ENCODE measurements around the gene SFMBT2. TPM values are rescaled to one million over a fixed set of nuclear protein-coding genes. Genes with fewer than 3 reads are reported as not detected.
"Not testable (repeated sequence)": the region's sequence is repeated elsewhere in the genome, so short reads cannot be mapped to it uniquely, and the experiment has no call there.

The SFMBT2 gene
- total and polyA plus RNA-seq, 4 donors = 15.3 to 23.8 (median 17.1) TPM

- Histone ChIP-seq H3K27me3 (ENCODE audit: control insufficient read depth, insufficient read depth, low read length) (no peaks in the 10 kb centered on the region), H3K4me1 (ENCODE audit: control insufficient read depth, insufficient read depth, low read length) (no peaks in the 10 kb centered on the region), H3K9me3 (ENCODE audit: control insufficient read depth, insufficient read depth, low read length) (no peaks in the 10 kb centered on the region), H3K27ac (ENCODE audit: low read depth, low read length) (no peak overlapping the region), H3K4me3 (ENCODE audit: low read depth, low read length) (no peak overlapping the region), H3K36me3 (ENCODE audit: control insufficient read depth, insufficient read depth, low read length) (no peaks in the 10 kb centered on the region)
- 100% methylated on average over 1 of the region's 6 CpGs for WGBS (ENCODE audit: insufficient coverage)
- no peak for DNase-seq (ENCODE audit: low read depth in 4 of 6, low spot score in 6 of 6)
These were observed 19.1 kb downstream of the SFMBT2 start for GRCh38 chr10:7391748-7392147.

GRCh38 chr10:7390689-7391110 is 20.1 kb downstream of the SFMBT2 start:
- not testable (repeated sequence) for DNase-seq (ENCODE audit: low read depth in 4 of 6, low spot score in 6 of 6); H3K27me3 ChIP-seq (ENCODE audit: control insufficient read depth, insufficient read depth, low read length); H3K27ac ChIP-seq (ENCODE audit: low read depth, low read length); H3K36me3 ChIP-seq (ENCODE audit: control insufficient read depth, insufficient read depth, low read length); H3K4me1 ChIP-seq (ENCODE audit: control insufficient read depth, insufficient read depth, low read length); H3K4me3 ChIP-seq (ENCODE audit: low read depth, low read length); H3K9me3 ChIP-seq (ENCODE audit: control insufficient read depth, insufficient read depth, low read length)
- WGBS (ENCODE audit: insufficient coverage) = 90% methylated on average over 5 of the region's 6 CpGs

- H3K4me3 ChIP-seq (ENCODE audit: low read depth, low read length) = no peak overlapping the region
- H3K9me3 ChIP-seq (ENCODE audit: control insufficient read depth, insufficient read depth, low read length) = no peaks in the 10 kb centered on the region
- DNase-seq (ENCODE audit: low read depth in 4 of 6, low spot score in 6 of 6) = no peak
- H3K4me1 ChIP-seq (ENCODE audit: control insufficient read depth, insufficient read depth, low read length) = no peaks in the 10 kb centered on the region
- no CpG with 5 or more reads among the region's 3 CpGs for WGBS (ENCODE audit: insufficient coverage)
- no peaks in the 10 kb centered on the region for H3K27me3 ChIP-seq (ENCODE audit: control insufficient read depth, insufficient read depth, low read length)
- H3K36me3 ChIP-seq (ENCODE audit: control insufficient read depth, insufficient read depth, low read length) = no peaks in the 10 kb centered on the region
- H3K27ac ChIP-seq (ENCODE audit: low read depth, low read length) = no peak overlapping the region
These were observed 21.0 kb downstream of the SFMBT2 start for GRCh38 chr10:7389844-7390243.

GRCh38 chr10:7389346-7389745 is 21.5 kb downstream of the SFMBT2 start:
- Histone ChIP-seq H3K36me3 (ENCODE audit: control insufficient read depth, insufficient read depth, low read length) (no peaks in the 10 kb centered on the region), H3K4me3 (ENCODE audit: low read depth, low read length) (no peak overlapping the region), H3K4me1 (ENCODE audit: control insufficient read depth, insufficient read depth, low read length) (no peaks in the 10 kb centered on the region), H3K9me3 (ENCODE audit: control insufficient read depth, insufficient read depth, low read length) (no peaks in the 10 kb centered on the region), H3K27ac (ENCODE audit: low read depth, low read length) (no peak overlapping the region), H3K27me3 (ENCODE audit: control insufficient read depth, insufficient read depth, low read length) (no peaks in the 10 kb centered on the region)
- no peak for DNase-seq (ENCODE audit: low read depth in 4 of 6, low spot score in 6 of 6)
- WGBS (ENCODE audit: insufficient coverage) = no CpG with 5 or more reads among the region's 2 CpGs

- Histone ChIP-seq H3K9me3 (ENCODE audit: control insufficient read depth, insufficient read depth, low read length) (no peaks in the 10 kb centered on the region), H3K36me3 (ENCODE audit: control insufficient read depth, insufficient read depth, low read length) (no peaks in the 10 kb centered on the region), H3K27ac (ENCODE audit: low read depth, low read length) (no peak overlapping the region), H3K4me3 (ENCODE audit: low read depth, low read length) (no peak overlapping the region), H3K4me1 (ENCODE audit: control insufficient read depth, insufficient read depth, low read length) (no peaks in the 10 kb centered on the region), H3K27me3 (ENCODE audit: control insufficient read depth, insufficient read depth, low read length) (no peaks in the 10 kb centered on the region)
- 91% methylated on average over 3 of the region's 4 CpGs for WGBS (ENCODE audit: insufficient coverage)
- no peak for DNase-seq (ENCODE audit: low read depth in 4 of 6, low spot score in 6 of 6)
These were observed 22.2 kb downstream of the SFMBT2 start for GRCh38 chr10:7388602-7389001.

GRCh38 chr10:7388149-7388548 is 22.7 kb downstream of the SFMBT2 start:
- not testable (repeated sequence) for H3K4me3 ChIP-seq (ENCODE audit: low read depth, low read length); H3K27me3 ChIP-seq (ENCODE audit: control insufficient read depth, insufficient read depth, low read length); H3K9me3 ChIP-seq (ENCODE audit: control insufficient read depth, insufficient read depth, low read length); DNase-seq (ENCODE audit: low read depth in 4 of 6, low spot score in 6 of 6); H3K36me3 ChIP-seq (ENCODE audit: control insufficient read depth, insufficient read depth, low read length); H3K27ac ChIP-seq (ENCODE audit: low read depth, low read length); H3K4me1 ChIP-seq (ENCODE audit: control insufficient read depth, insufficient read depth, low read length)
- no CpG with 5 or more reads among the region's 1 CpG for WGBS (ENCODE audit: insufficient coverage)

GRCh38 chr10:7385114-7385513 is 25.7 kb downstream of the SFMBT2 start:
- no peaks in the 10 kb centered on the region for H3K36me3 ChIP-seq (ENCODE audit: control insufficient read depth, insufficient read depth, low read length)
- no peaks in the 10 kb centered on the region for H3K4me1 ChIP-seq (ENCODE audit: control insufficient read depth, insufficient read depth, low read length)
- no peak overlapping the region for H3K27ac ChIP-seq (ENCODE audit: low read depth, low read length)
- no peak overlapping the region for H3K4me3 ChIP-seq (ENCODE audit: low read depth, low read length)
- no peaks in the 10 kb centered on the region for H3K9me3 ChIP-seq (ENCODE audit: control insufficient read depth, insufficient read depth, low read length)
- no peak for DNase-seq (ENCODE audit: low read depth in 4 of 6, low spot score in 6 of 6)
- no CpG with 5 or more reads among the region's 7 CpGs for WGBS (ENCODE audit: insufficient coverage)
- no peaks in the 10 kb centered on the region for H3K27me3 ChIP-seq (ENCODE audit: control insufficient read depth, insufficient read depth, low read length)

GRCh38 chr10:7383442-7383841 is 27.4 kb downstream of the SFMBT2 start:
- Histone ChIP-seq H3K27ac (ENCODE audit: low read depth, low read length) (no peak overlapping the region), H3K4me1 (ENCODE audit: control insufficient read depth, insufficient read depth, low read length) (no peaks in the 10 kb centered on the region), H3K36me3 (ENCODE audit: control insufficient read depth, insufficient read depth, low read length) (peaks cover 4% of the 10 kb centered on the region), H3K27me3 (ENCODE audit: control insufficient read depth, insufficient read depth, low read length) (no peaks in the 10 kb centered on the region), H3K9me3 (ENCODE audit: control insufficient read depth, insufficient read depth, low read length) (no peaks in the 10 kb centered on the region), H3K4me3 (ENCODE audit: low read depth, low read length) (no peak overlapping the region)
- no peak for DNase-seq (ENCODE audit: low read depth in 4 of 6, low spot score in 6 of 6)
- 76% methylated on average over 4 of the region's 7 CpGs for WGBS (ENCODE audit: insufficient coverage)

- Histone ChIP-seq H3K27ac (ENCODE audit: low read depth, low read length) (no peak overlapping the region), H3K9me3 (ENCODE audit: control insufficient read depth, insufficient read depth, low read length) (no peaks in the 10 kb centered on the region), H3K36me3 (ENCODE audit: control insufficient read depth, insufficient read depth, low read length) (peaks cover 12% of the 10 kb centered on the region), H3K4me3 (ENCODE audit: low read depth, low read length) (no peak overlapping the region), H3K4me1 (ENCODE audit: control insufficient read depth, insufficient read depth, low read length) (no peaks in the 10 kb centered on the region), H3K27me3 (ENCODE audit: control insufficient read depth, insufficient read depth, low read length) (no peaks in the 10 kb centered on the region)
- WGBS (ENCODE audit: insufficient coverage) = no CpG with 5 or more reads among the region's 5 CpGs
- DNase-seq (ENCODE audit: low read depth in 4 of 6, low spot score in 6 of 6) = no peak
These were observed 30.1 kb downstream of the SFMBT2 start for GRCh38 chr10:7380704-7381241.

- H3K27me3 ChIP-seq (ENCODE audit: control insufficient read depth, insufficient read depth, low read length) = no peaks in the 10 kb centered on the region
- WGBS (ENCODE audit: insufficient coverage) = 100% methylated on average over 5 of the region's 8 CpGs
- H3K27ac ChIP-seq (ENCODE audit: low read depth, low read length) = no peak overlapping the region
- DNase-seq (ENCODE audit: low read depth in 4 of 6, low spot score in 6 of 6) = no peak
- no peaks in the 10 kb centered on the region for H3K9me3 ChIP-seq (ENCODE audit: control insufficient read depth, insufficient read depth, low read length)
- H3K4me3 ChIP-seq (ENCODE audit: low read depth, low read length) = no peak overlapping the region
- no peaks in the 10 kb centered on the region for H3K4me1 ChIP-seq (ENCODE audit: control insufficient read depth, insufficient read depth, low read length)
- peaks cover 12% of the 10 kb centered on the region for H3K36me3 ChIP-seq (ENCODE audit: control insufficient read depth, insufficient read depth, low read length)
These were observed 32.0 kb downstream of the SFMBT2 start for GRCh38 chr10:7378602-7379403.
